HepG2 (cell line): ENCODE results near the gene PAK3. TPM values are rescaled to one million over a fixed set of nuclear protein-coding genes. Genes with fewer than 3 reads are reported as not detected.

Source experiments
- ATAC-seq: fragments of 200-7000 bp; cut with Tn5 transposase; 3 replicates; pipeline ENCODE4 v1.9.1; 2020; ENCODE audit warnings: mild to moderate bottlenecking, moderate library complexity
- BruUV-seq: library from RNA; stranded (reverse); fragments of 400-500 nt; replicated peaks from 2 replicates; lab custom pipeline; 2021; lab: Mats Ljungman, UMichigan
- CTCF ChIA-PET: fragments of 300-600 bp; formaldehyde crosslinking; extraction: SDS; loops from one replicate; lab custom pipeline; 2021; ENCODE audit warnings: low total read pairs, inconsistent platforms, low intra/inter-chr PET ratio; lab: Yijun Ruan, JAX
- POLR2A ChIA-PET: fragments of 350-600 bp; sonication (Branson Sonifier 250); formaldehyde crosslinking; loops from one replicate; lab custom pipeline; 2020; ENCODE audit warnings: antibody characterized with exemption, inconsistent platforms; lab: Yijun Ruan, JAX
- DNase-seq: peaks from one replicate; pipeline ENCODE4 v3.0.0-alpha.2; 2015; ENCODE audit warnings: low spot score
- FAIRE-seq: peaks from 3 replicates; lab custom pipeline; 2011; peaks lifted over from hg19 to GRCh38; lab: Jason Lieb, UNC
- H2AFZ ChIP-seq: one replicate; pipeline ENCODE4 v1.6.1; 2011; ENCODE audit warnings: low read length, inconsistent platforms
- H3K27ac ChIP-seq: fragments of 300-600 bp; 3 replicates; pipeline ENCODE4 v1.8.0; 2011; ENCODE audit warnings: mixed run types, mild to moderate bottlenecking, mixed read lengths, low read length, inconsistent platforms; ENCODE audit not compliant: insufficient read depth; ENCODE audit errors: extremely low read length
- H3K27me3 ChIP-seq, 2 experiments: fragments of 200-600 bp in 1 of 2; 2 replicates in 1 of 2; 3 replicates in 1 of 2; pipeline versions ENCODE4 v1.6.0 to v1.8.0; 2011; ENCODE audit warnings: low read length in 2 of 2, mild to moderate bottlenecking in 2 of 2, moderate library complexity in 2 of 2, inconsistent platforms in 1 of 2; ENCODE audit not compliant: insufficient read depth in 2 of 2, control insufficient read depth in 1 of 2
- H3K36me3 ChIP-seq, 2 experiments: fragments of 200-600 bp in 1 of 2; replicated peaks in 1 of 2; 2 replicates in 1 of 2; 3 replicates in 1 of 2; pipeline versions ENCODE4 v1.5.1 to v1.8.0; 2011; ENCODE audit warnings: low read length in 2 of 2, inconsistent platforms in 1 of 2; ENCODE audit not compliant: insufficient read depth in 2 of 2, control insufficient read depth in 1 of 2
- H3K4me1 ChIP-seq: 2 replicates; pipeline ENCODE4 v1.5.1; 2012; ENCODE audit warnings: low read length, inconsistent platforms; ENCODE audit not compliant: insufficient read depth
- H3K4me2 ChIP-seq: 2 replicates; pipeline ENCODE4 v1.6.0; 2011; ENCODE audit warnings: low read depth, low read length, inconsistent platforms
- H3K4me3 ChIP-seq, 3 experiments: fragments of 200-600 bp in 1 of 3; sonication (generic), shearing (Covaris generic) in 1 of 3; replicated peaks in 1 of 3; 2 replicates each; pipeline ENCODE4 v1.5.1; 2011 to 2016; ENCODE audit warnings: low read length in 3 of 3, inconsistent platforms in 2 of 3, low read depth in 2 of 3, mild to moderate bottlenecking in 2 of 3, control low read depth in 1 of 3, mixed read lengths in 1 of 3; ENCODE audit not compliant: insufficient read depth in 1 of 3
- H3K79me2 ChIP-seq: one replicate; pipeline ENCODE4 v1.6.1; 2011; ENCODE audit warnings: low read length, inconsistent platforms; ENCODE audit not compliant: insufficient read depth
- H3K9ac ChIP-seq: 2 replicates; pipeline ENCODE4 v1.6.0; 2011; ENCODE audit warnings: mild to moderate bottlenecking, low read depth, low read length, inconsistent platforms; ENCODE audit not compliant: insufficient read depth
- H3K9me3 ChIP-seq: 2 replicates; pipeline ENCODE4 v1.5.1; 2012; ENCODE audit warnings: mild to moderate bottlenecking, low read length
- H4K20me1 ChIP-seq: 2 replicates; pipeline ENCODE4 v1.6.0; 2011; ENCODE audit warnings: inconsistent platforms, mild to moderate bottlenecking, low read length, moderate library complexity; ENCODE audit not compliant: insufficient read depth
- AHR ChIP-seq: IDR thresholded peaks from 2 replicates; pipeline ENCODE4 v1.6.1; 2018; ENCODE audit warnings: missing genetic modification reagents, missing compliant biosample characterization
- CEBPB ChIP-seq: IDR thresholded peaks from 2 replicates; pipeline ENCODE4 v1.6.1; 2011; ENCODE audit warnings: low read depth, low read length, improper control_type of control experiment, borderline replicate concordance
- HNF4A ChIP-seq: sonication (generic); formaldehyde crosslinking; IDR thresholded peaks from 2 replicates; pipeline ENCODE4 v1.4.0; 2020; ENCODE audit warnings: missing genetic modification reagents
- IRX3 ChIP-seq: sonication (generic); formaldehyde crosslinking; IDR thresholded peaks from 2 replicates; pipeline ENCODE4 v1.8.1; 2023; ENCODE audit warnings: mild to moderate bottlenecking, low read depth, missing genetic modification reagents, borderline replicate concordance
- KAT7 ChIP-seq: IDR thresholded peaks from 2 replicates; pipeline ENCODE4 v1.6.1; 2018; ENCODE audit warnings: borderline replicate concordance, missing compliant biosample characterization
- MAF1 ChIP-seq: sonication (generic); formaldehyde crosslinking; IDR thresholded peaks from 2 replicates; pipeline ENCODE4 v1.5.0; 2020; ENCODE audit warnings: missing genetic modification reagents, borderline replicate concordance
- MEF2D ChIP-seq: sonication (generic); formaldehyde crosslinking; IDR thresholded peaks from 2 replicates; pipeline ENCODE4 v1.5.1; 2020; ENCODE audit warnings: mild to moderate bottlenecking, missing genetic modification reagents
- NFIB ChIP-seq: sonication (generic); formaldehyde crosslinking; IDR thresholded peaks from 2 replicates; pipeline ENCODE4 v1.9.0; 2021; ENCODE audit warnings: missing genetic modification reagents, mild to moderate bottlenecking, borderline replicate concordance
- SRY ChIP-seq: sonication (generic); formaldehyde crosslinking; IDR thresholded peaks from 2 replicates; pipeline ENCODE4 v1.8.0; 2022; ENCODE audit warnings: mild to moderate bottlenecking, missing genetic modification reagents
- TARDBP ChIP-seq: sonication (generic); formaldehyde crosslinking; IDR thresholded peaks from 2 replicates; pipeline ENCODE4 v1.8.0; 2022; ENCODE audit warnings: mild to moderate bottlenecking, missing genetic modification reagents
- ZC3H13 ChIP-seq: sonication (generic); formaldehyde crosslinking; IDR thresholded peaks from 2 replicates; pipeline ENCODE4 v1.8.1; 2023; ENCODE audit warnings: mild to moderate bottlenecking, missing genetic modification reagents, moderate library complexity
- ZFP36L1 ChIP-seq: sonication (generic); formaldehyde crosslinking; IDR thresholded peaks from 2 replicates; pipeline ENCODE4 v1.8.0; 2022; ENCODE audit warnings: mild to moderate bottlenecking, missing genetic modification reagents, moderate library complexity
- ZFP90 ChIP-seq: sonication (generic); formaldehyde crosslinking; IDR thresholded peaks from 2 replicates; pipeline ENCODE4 v1.8.0; 2022; ENCODE audit warnings: missing genetic modification reagents, mild to moderate bottlenecking, inconsistent platforms, borderline replicate concordance
- ZKSCAN8 ChIP-seq: IDR thresholded peaks from 2 replicates; pipeline ENCODE4 v1.6.1; 2016; ENCODE audit warnings: borderline replicate concordance, missing genetic modification reagents, missing compliant biosample characterization
- ZNF549 ChIP-seq: sonication (generic); formaldehyde crosslinking; IDR thresholded peaks from 2 replicates; pipeline ENCODE4 v1.5.0; 2020; ENCODE audit warnings: missing genetic modification reagents
- ZNF773 ChIP-seq: sonication (generic); formaldehyde crosslinking; IDR thresholded peaks from 2 replicates; pipeline ENCODE4 v1.4.0; 2020; ENCODE audit warnings: missing genetic modification reagents, borderline replicate concordance
- WGBS: methylation state at CpG from one replicate; pipeline ENCODE4 v1.1.6; 2017; ENCODE audit warnings: low lambda C conversion rate; 5-methylcytosine and 5-hydroxymethylcytosine counted together
- in situ Hi-C: cut with HindIII; loops from 2 replicates; pipeline ENCODE4 v1.10.0; 2017; ENCODE audit warnings: low pct_unique_long_range_greater_than_20kb; ENCODE audit not compliant: extremely low pct_ligation_motif_present
- intact Hi-C: fragments of 100-400 bp; cut with micrococcal nuclease; formaldehyde crosslinking; loops from one replicate; pipeline ENCODE4 v1.10.0; 2022; ENCODE audit not compliant: unreplicated experiment
- polyA plus RNA-seq, 8 experiments: library from polyadenylated mRNA; depleted of rRNA in 3 of 8; stranded (reverse) in 7 of 8; unstranded in 1 of 8; fragments of >200 nt; fragmentation: Illumina TruSeq in 4 of 8; extraction: Trizol in 4 of 8; gene quantifications; 2 replicates each; pipeline versions ENCODE4 v1.2.1 to v1.2.3, GENCODE V29; 2011 to 2016; ENCODE audit warnings: low read depth in 4 of 8, missing spikeins in 1 of 8, mixed read lengths in 1 of 8; ENCODE audit not compliant: insufficient read depth in 1 of 8
- total RNA-seq, 5 experiments: library from RNA; depleted of rRNA; stranded (reverse); fragments of >200 nt; fragmentation: Illumina TruSeq; extraction: Trizol; gene quantifications; 2 replicates each; pipeline ENCODE4 v1.2.3, GENCODE V29; 2016; ENCODE audit warnings: low read depth in 1 of 5
- TF ChIP-seq, protein P1 (sequence below): sonication (generic); formaldehyde crosslinking; IDR thresholded peaks from 2 replicates; pipeline ENCODE4 v1.5.0; 2020; ENCODE audit warnings: mild to moderate bottlenecking, missing genetic modification reagents
- TF ChIP-seq, protein P2 (sequence below): sonication (generic); formaldehyde crosslinking; IDR thresholded peaks from 2 replicates; pipeline ENCODE4 v1.5.1; 2020; ENCODE audit warnings: missing genetic modification reagents, mild to moderate bottlenecking, borderline replicate concordance
- TF ChIP-seq, protein P3 (sequence below): sonication (generic); formaldehyde crosslinking; IDR thresholded peaks from 2 replicates; pipeline ENCODE4 v1.8.1; 2023; ENCODE audit warnings: mild to moderate bottlenecking, moderate library complexity, missing genetic modification reagents

The PAK3 gene
- total and polyA plus RNA-seq, 2 of the 13 experiments (the other 11 are each of a cell fraction or from before 2014, with no cell fraction given): not detected

DNA sequence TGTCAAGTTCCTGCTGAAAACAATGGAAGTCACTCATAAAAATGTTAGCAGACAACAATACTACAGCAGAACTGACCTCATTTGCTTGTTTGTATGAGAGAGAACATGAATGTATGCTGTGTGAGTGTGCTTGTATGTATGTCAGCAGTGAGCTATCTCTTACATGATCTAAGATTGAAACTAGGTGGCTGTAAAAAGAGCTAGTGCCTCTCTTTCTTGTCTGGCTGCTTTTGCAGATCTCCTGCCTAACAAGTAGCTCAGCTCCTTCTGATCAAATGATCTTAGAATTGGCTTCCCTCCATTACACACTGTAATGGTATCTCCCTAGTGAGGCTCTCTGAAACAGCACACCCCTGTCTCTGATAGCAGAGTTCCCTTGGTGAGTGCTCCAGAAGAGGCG lies 20.7 kb downstream of the PAK3 start:
- Histone ChIP-seq H3K4me1 (no peaks in the 10 kb centered on the region), H3K27me3 (no peaks in the 10 kb centered on the region), H3K9me3 (no peaks in the 10 kb centered on the region), H3K79me2 (no peaks in the 10 kb centered on the region), H3K9ac (no peak overlapping the region), H3K27ac (no peak overlapping the region), H4K20me1 (no peaks in the 10 kb centered on the region), H2AFZ (no peak overlapping the region), H3K4me3 (no peak overlapping the region), H3K4me2 (no peak overlapping the region), H3K36me3 (no peaks in the 10 kb centered on the region)
- no peak for DNase-seq
- no TSS peak for BruUV-seq
- WGBS: 0% methylated on average over 1 of the region's 1 CpG
- intact Hi-C loops (no loop called here), in situ Hi-C loops (no loop called here)
- ATAC-seq: no peak
- CTCF ChIA-PET: no interaction called here
- no peak for FAIRE-seq
- POLR2A ChIA-PET: no interaction called here
- TF ChIP-seq AHR (CRISPR knock-in tag): no peak
- no peak for TF ChIP-seq ZNF773
- TF ChIP-seq MAF1 (CRISPR knock-in tag): no peak
- no peak for TF ChIP-seq ZFP36L1 (CRISPR knock-in tag)
- no peak for TF ChIP-seq ZNF549 (CRISPR knock-in tag)
- no peak for TF ChIP-seq ZKSCAN8
- no peak for TF ChIP-seq IRX3 (CRISPR knock-in tag)
- TF ChIP-seq KAT7 (CRISPR knock-in tag): no peak
- TF ChIP-seq CEBPB: no peak
- TF ChIP-seq SRY (CRISPR knock-in tag): no peak
- TF ChIP-seq HNF4A (CRISPR knock-in tag): no peak
- no peak for TF ChIP-seq NFIB (CRISPR knock-in tag)
- TF ChIP-seq, protein P1, sequence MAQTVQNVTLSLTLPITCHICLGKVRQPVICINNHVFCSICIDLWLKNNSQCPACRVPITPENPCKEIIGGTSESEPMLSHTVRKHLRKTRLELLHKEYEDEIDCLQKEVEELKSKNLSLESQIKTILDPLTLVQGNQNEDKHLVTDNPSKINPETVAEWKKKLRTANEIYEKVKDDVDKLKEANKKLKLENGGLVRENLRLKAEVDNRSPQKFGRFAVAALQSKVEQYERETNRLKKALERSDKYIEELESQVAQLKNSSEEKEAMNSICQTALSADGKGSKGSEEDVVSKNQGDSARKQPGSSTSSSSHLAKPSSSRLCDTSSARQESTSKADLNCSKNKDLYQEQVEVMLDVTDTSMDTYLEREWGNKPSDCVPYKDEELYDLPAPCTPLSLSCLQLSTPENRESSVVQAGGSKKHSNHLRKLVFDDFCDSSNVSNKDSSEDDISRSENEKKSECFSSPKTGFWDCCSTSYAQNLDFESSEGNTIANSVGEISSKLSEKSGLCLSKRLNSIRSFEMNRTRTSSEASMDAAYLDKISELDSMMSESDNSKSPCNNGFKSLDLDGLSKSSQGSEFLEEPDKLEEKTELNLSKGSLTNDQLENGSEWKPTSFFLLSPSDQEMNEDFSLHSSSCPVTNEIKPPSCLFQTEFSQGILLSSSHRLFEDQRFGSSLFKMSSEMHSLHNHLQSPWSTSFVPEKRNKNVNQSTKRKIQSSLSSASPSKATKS (CRISPR knock-in tag): no peak
- TF ChIP-seq TARDBP (CRISPR knock-in tag): no peak
- TF ChIP-seq ZC3H13: no peak
- no peak for TF ChIP-seq MEF2D
- TF ChIP-seq ZFP90: no peak
- TF ChIP-seq, protein P2, sequence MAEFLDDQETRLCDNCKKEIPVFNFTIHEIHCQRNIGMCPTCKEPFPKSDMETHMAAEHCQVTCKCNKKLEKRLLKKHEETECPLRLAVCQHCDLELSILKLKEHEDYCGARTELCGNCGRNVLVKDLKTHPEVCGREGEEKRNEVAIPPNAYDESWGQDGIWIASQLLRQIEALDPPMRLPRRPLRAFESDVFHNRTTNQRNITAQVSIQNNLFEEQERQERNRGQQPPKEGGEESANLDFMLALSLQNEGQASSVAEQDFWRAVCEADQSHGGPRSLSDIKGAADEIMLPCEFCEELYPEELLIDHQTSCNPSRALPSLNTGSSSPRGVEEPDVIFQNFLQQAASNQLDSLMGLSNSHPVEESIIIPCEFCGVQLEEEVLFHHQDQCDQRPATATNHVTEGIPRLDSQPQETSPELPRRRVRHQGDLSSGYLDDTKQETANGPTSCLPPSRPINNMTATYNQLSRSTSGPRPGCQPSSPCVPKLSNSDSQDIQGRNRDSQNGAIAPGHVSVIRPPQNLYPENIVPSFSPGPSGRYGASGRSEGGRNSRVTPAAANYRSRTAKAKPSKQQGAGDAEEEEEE (CRISPR knock-in tag): no peak
- TF ChIP-seq, protein P3, sequence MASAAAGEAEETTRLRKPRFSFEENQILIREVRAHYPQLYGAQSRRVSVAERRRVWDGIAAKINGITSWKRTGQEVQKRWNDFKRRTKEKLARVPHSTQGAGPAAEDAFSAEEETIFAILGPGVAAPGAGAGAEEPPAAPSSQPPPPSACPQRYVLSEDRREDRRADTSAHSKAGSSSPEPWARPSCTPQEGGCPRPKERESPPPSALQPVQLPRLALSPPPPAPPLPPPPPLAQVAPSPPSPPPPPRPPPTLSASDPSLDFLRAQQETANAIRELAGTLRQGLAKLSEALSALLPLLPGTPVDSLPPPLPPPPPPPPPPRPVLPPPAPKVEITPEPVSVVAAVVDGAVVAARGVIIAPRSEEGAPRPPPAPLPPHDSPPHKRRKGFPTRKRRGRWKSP (CRISPR knock-in tag): no peak
